Osteoblast (primary cell): Measurements from ENCODE around the gene PIGO. TPM values are rescaled to one million over a fixed set of nuclear protein-coding genes. Genes with fewer than 3 reads are reported as not detected.

Experiments used
- DNase-seq: peaks from one replicate; pipeline ENCODE4 v3.0.0; 2011; ENCODE audit warnings: low spot score, mixed read lengths; ENCODE audit not compliant: insufficient read length; ENCODE audit errors: missing footprints
- H2AFZ ChIP-seq: 2 replicates; pipeline ENCODE4 v1.6.0; 2011; ENCODE audit warnings: mild to moderate bottlenecking, low read length
- H3K27ac ChIP-seq: 2 replicates; pipeline ENCODE4 v1.5.1; 2011; ENCODE audit warnings: mild to moderate bottlenecking, low read depth, low read length, moderate library complexity
- H3K27me3 ChIP-seq: 2 replicates; pipeline ENCODE4 v1.6.0; 2012; ENCODE audit warnings: mild to moderate bottlenecking, control low read depth, inconsistent platforms, low read length, moderate library complexity; ENCODE audit not compliant: insufficient read depth
- H3K36me3 ChIP-seq: 2 replicates; pipeline ENCODE4 v1.5.1; 2011; ENCODE audit warnings: mild to moderate bottlenecking, low read length, control low read depth, moderate library complexity; ENCODE audit not compliant: insufficient read depth
- H3K4me1 ChIP-seq: 2 replicates; pipeline ENCODE4 v1.5.1; 2011; ENCODE audit warnings: mild to moderate bottlenecking, low read length, control low read depth, moderate library complexity; ENCODE audit not compliant: insufficient read depth
- H3K4me2 ChIP-seq: 2 replicates; pipeline ENCODE4 v1.6.0; 2011; ENCODE audit warnings: mild to moderate bottlenecking, low read length; ENCODE audit not compliant: insufficient read depth
- H3K4me3 ChIP-seq: fragments of 200-600 bp; sonication (generic); 3 replicates; pipeline ENCODE4 v1.5.1; 2012; ENCODE audit warnings: mild to moderate bottlenecking, low read length, inconsistent platforms; ENCODE audit not compliant: insufficient read depth
- H3K79me2 ChIP-seq: 2 replicates; pipeline ENCODE4 v1.6.0; 2012; ENCODE audit warnings: mild to moderate bottlenecking, low read length, control low read depth, inconsistent platforms; ENCODE audit not compliant: insufficient read depth
- H3K9me3 ChIP-seq: 2 replicates; pipeline ENCODE4 v1.5.1; 2011; ENCODE audit warnings: low read depth, low read length, control low read depth
- H4K20me1 ChIP-seq: 2 replicates; pipeline ENCODE4 v1.6.0; 2012; ENCODE audit warnings: mild to moderate bottlenecking, low read length, control low read depth; ENCODE audit not compliant: insufficient read depth
- total RNA-seq: library from RNA; depleted of rRNA; stranded (reverse); fragments of >200 nt; gene quantifications from 2 replicates; pipeline ENCODE4 v1.2.3, GENCODE V29; 2012
- TF ChIP-seq, protein P1 (sequence below): IDR thresholded peaks from 2 replicates; pipeline ENCODE4 v1.5.1; 2011; ENCODE audit warnings: mild to moderate bottlenecking, low read depth, low read length, moderate library complexity; ENCODE audit errors: extremely low read depth

Gene PIGO
- total RNA-seq, 1 donor, result 15.9 TPM

DNA sequence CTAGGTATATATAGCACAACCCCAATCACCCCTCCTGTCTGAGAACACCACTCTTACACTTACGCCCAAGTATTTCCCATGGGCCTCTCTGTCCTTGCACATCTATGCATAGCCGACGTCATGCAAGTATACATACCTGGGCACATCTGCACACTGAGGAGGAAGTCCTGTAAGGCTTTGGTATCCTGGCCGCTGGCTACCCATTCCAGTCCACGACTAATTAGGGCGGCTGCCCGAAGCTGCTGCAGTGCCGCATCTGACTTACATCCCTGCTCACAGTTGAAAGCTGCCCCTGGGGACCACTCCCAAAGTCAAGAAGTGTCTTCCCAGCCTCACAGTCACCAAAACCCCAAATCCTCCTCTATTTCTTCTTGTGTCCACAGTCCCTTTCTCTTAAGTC is 21.6 kb downstream of the PIGO start:
- TF ChIP-seq, protein P1, sequence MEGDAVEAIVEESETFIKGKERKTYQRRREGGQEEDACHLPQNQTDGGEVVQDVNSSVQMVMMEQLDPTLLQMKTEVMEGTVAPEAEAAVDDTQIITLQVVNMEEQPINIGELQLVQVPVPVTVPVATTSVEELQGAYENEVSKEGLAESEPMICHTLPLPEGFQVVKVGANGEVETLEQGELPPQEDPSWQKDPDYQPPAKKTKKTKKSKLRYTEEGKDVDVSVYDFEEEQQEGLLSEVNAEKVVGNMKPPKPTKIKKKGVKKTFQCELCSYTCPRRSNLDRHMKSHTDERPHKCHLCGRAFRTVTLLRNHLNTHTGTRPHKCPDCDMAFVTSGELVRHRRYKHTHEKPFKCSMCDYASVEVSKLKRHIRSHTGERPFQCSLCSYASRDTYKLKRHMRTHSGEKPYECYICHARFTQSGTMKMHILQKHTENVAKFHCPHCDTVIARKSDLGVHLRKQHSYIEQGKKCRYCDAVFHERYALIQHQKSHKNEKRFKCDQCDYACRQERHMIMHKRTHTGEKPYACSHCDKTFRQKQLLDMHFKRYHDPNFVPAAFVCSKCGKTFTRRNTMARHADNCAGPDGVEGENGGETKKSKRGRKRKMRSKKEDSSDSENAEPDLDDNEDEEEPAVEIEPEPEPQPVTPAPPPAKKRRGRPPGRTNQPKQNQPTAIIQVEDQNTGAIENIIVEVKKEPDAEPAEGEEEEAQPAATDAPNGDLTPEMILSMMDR, result no peak
- no peak overlapping the region for H3K4me3 ChIP-seq
- no peak overlapping the region for H3K4me2 ChIP-seq
- H3K4me1 ChIP-seq, result peaks cover 34% of the 10 kb centered on the region
- peaks cover 50% of the 10 kb centered on the region for H3K79me2 ChIP-seq
- H4K20me1 ChIP-seq, result peaks cover 21% of the 10 kb centered on the region
- H3K27ac ChIP-seq, result no peak overlapping the region
- DNase-seq, result peak; percentile 15
- no peak overlapping the region for H2AFZ ChIP-seq
- no peaks in the 10 kb centered on the region for H3K27me3 ChIP-seq
- peaks cover 24% of the 10 kb centered on the region for H3K36me3 ChIP-seq
- no peaks in the 10 kb centered on the region for H3K9me3 ChIP-seq

DNA sequence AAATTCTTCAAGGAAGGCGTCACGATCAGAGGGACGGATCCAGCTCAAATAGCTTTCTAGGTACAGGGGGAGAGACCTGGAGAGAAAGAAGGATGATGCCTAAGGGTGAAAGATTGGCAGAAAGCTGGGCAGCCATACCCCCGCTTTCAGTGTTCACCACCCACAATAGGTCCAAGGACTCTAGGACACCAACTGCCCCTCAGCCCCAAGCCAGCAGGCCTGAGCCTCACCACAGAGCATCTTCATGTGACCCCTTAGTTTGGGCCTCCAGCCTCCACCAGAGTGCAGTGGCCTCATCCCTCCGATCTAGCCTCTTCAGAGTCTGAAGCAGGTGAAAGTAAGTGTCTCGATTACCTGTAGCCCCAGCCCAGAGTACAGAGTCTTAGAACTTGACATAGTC is 22.2 kb downstream of the PIGO start:
- no peaks in the 10 kb centered on the region for H3K9me3 ChIP-seq
- no peak for DNase-seq
- H2AFZ ChIP-seq, result no peak overlapping the region
- H3K4me2 ChIP-seq, result no peak overlapping the region
- peaks cover 27% of the 10 kb centered on the region for H4K20me1 ChIP-seq
- no peaks in the 10 kb centered on the region for H3K27me3 ChIP-seq
- peaks cover 33% of the 10 kb centered on the region for H3K4me1 ChIP-seq
- TF ChIP-seq, protein P1, result no peak
- H3K79me2 ChIP-seq, result peaks cover 55% of the 10 kb centered on the region
- H3K27ac ChIP-seq, result no peak overlapping the region
- no peak overlapping the region for H3K4me3 ChIP-seq
- H3K36me3 ChIP-seq, result peaks cover 24% of the 10 kb centered on the region

DNA sequence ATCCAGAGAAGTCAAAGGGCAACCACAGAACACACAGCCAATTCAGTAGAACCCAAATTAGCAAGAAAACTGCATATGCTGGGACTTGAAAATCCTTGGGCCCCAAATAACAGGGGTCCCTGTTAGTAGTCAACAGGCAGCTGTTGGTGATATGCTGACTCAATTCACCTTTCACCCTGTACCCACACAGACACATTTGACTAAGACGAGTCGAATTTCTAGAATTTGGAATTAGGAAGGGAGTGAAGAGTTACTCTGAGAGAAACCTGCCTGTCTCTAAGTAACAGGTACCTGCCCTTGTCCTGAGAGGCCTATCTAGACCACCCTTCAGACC is 23.1 kb downstream of the PIGO start:
- TF ChIP-seq, protein P1, result no peak
- H3K4me2 ChIP-seq, result peak overlapping the region; percentile 74

DNA sequence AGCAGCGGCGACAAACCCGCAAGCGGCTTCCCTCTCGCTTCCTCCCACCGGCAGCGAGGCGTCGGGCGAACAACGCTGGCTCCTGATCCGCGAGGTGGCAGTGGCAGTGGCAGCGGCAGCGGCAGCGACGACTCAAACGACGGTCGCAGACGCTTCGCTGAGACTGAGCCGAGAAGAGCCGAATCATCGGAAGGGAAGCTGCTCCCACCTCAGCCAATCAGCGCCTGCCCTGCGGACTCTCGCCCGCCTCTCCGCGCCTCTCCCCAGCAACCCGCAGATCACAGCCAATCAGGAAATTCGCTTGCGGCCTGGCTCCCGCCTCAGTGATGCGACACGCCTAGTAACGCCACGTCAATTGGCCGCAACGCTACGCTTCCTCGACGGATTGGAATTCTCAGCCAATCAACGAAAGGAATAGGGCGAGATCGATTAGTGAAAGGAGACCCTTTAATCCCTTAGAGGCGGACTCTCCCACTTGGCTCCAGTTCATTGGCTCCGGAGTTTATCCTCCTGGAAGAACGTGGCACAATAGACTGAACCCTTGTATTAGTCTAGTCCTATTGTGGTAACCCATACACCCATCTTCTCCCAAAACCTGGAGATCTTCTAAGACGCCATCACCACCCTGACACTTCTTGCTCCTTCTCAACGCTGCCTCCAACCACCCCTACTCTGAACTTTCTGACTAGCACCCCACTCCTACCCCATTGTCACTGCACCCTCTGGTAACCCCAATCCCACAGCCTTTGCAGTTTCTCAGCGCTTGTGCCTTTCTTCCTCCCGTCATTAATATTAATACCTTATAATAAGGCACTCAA is 23.7 kb downstream of the PIGO start, which contains the start of gene VCP:
TSS of gene VCP (minus strand) at position 165 of the 818 bp plus-strand sequence. CDS start 272 bp downstream, outside the sequence.
- H3K27ac ChIP-seq, result peak within 1 kb of the TSS; percentile 96
- H3K4me2 ChIP-seq, result peak within 1 kb of the TSS; percentile 79
- H3K27me3 ChIP-seq, result no peaks in the 10 kb centered on the region
- H3K9me3 ChIP-seq, result no peaks in the 10 kb centered on the region
- peak; percentile 99 for DNase-seq
- H2AFZ ChIP-seq, result peak within 1 kb of the TSS; percentile 83
- H3K36me3 ChIP-seq, result peaks cover 32% of the 10 kb centered on the region
- peaks cover 20% of the 10 kb centered on the region for H3K4me1 ChIP-seq
- TF ChIP-seq, protein P1, result no peak
- peak within 1 kb of the TSS; percentile 94 for H3K4me3 ChIP-seq
- H4K20me1 ChIP-seq, result peaks cover 42% of the 10 kb centered on the region
- peaks cover 55% of the 10 kb centered on the region for H3K79me2 ChIP-seq

More for the DNA sequence above, 23.1 kb downstream of the PIGO start:
- Histone ChIP-seq H3K4me3 (peak overlapping the region; percentile 94), H2AFZ (peak overlapping the region; percentile 83), H3K36me3 (peaks cover 27% of the 10 kb centered on the region), H3K9me3 (no peaks in the 10 kb centered on the region), H3K27ac (peak overlapping the region; percentile 96), H4K20me1 (peaks cover 36% of the 10 kb centered on the region), H3K4me1 (peaks cover 24% of the 10 kb centered on the region), H3K79me2 (peaks cover 55% of the 10 kb centered on the region), H3K27me3 (no peaks in the 10 kb centered on the region)
- no peak for DNase-seq
